BE2C (cell line): ENCODE results near the gene PSG7. TPM values are rescaled to one million over a fixed set of nuclear protein-coding genes. Genes with fewer than 3 reads are reported as not detected.
"Not testable (repeated sequence)": the region's sequence is repeated elsewhere in the genome, so short reads cannot be mapped to it uniquely, and the experiment has no call there.

Experiments used
- DNase-seq: peaks from one replicate; pipeline ENCODE4 v3.0.0-alpha.2; 2020
- H3K27me3 ChIP-seq: fragments of 250-450 bp; sonication (Bioruptor Pico); 2 replicates; pipeline ENCODE4 v1.5.1; 2020; ENCODE audit warnings: mild to moderate bottlenecking
- H3K36me3 ChIP-seq: fragments of 250-450 bp; sonication (Bioruptor Pico); 2 replicates; pipeline ENCODE4 v1.5.1; 2020; ENCODE audit warnings: mild to moderate bottlenecking
- H3K4me1 ChIP-seq: fragments of 250-450 bp; sonication (Bioruptor Pico); 2 replicates; pipeline ENCODE4 v1.5.1; 2020
- H3K4me3 ChIP-seq: 2 replicates; pipeline ENCODE4 v1.5.1; 2011; ENCODE audit warnings: low read depth, low read length
- H3K9me3 ChIP-seq: fragments of 250-450 bp; sonication (Bioruptor Pico); 2 replicates; pipeline ENCODE4 v1.5.1; 2020
- CTCF ChIP-seq: IDR thresholded peaks from 2 replicates; pipeline ENCODE4 v1.5.1; 2012; ENCODE audit warnings: mild to moderate bottlenecking, low read depth, low read length
- polyA plus RNA-seq: library from polyadenylated mRNA; unstranded; fragments of >200 nt; gene quantifications from one replicate; pipeline ENCODE4 v1.2.1, GENCODE V29; 2012; ENCODE audit warnings: low read depth, missing spikeins; ENCODE audit not compliant: insufficient read length, insufficient read depth

The PSG7 gene
- not detected for polyA plus RNA-seq

- H3K27me3 ChIP-seq, H3K4me3 ChIP-seq, H3K4me1 ChIP-seq, H3K9me3 ChIP-seq, DNase-seq, H3K36me3 ChIP-seq: not testable (repeated sequence)
Measured at GRCh38 chr19:42937107-42937506, at the start of gene PSG7. TSS of gene PSG7 (minus strand) at chr19:42937207. CDS start at chr19:42937076, 131 bp downstream.

DNA sequence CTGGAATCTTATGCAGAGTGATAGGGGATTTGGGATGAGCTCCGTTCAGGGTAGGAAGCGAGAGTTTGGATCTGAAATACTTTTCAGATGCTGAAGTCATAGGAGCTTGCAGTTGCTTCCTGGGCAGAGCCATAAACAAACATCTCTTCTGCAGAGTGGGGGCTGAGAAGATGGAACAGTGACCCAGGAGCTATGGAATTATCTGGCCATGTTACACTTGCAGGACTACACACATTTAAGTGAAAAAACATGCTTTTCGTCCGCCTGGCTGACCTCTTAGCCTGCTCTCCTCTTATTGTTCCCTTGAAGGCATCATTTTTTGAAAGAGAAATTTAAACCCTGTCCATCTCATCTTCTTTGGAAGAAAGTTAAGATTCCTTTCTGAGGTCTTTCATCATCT lies 48.6 kb upstream of the PSG7 start:
- H3K36me3 ChIP-seq = no peaks in the 10 kb centered on the region
- TF ChIP-seq CTCF = no peak
- no peak overlapping the region for H3K4me3 ChIP-seq
- H3K9me3 ChIP-seq = no peaks in the 10 kb centered on the region
- no peaks in the 10 kb centered on the region for H3K27me3 ChIP-seq
- H3K4me1 ChIP-seq = no peaks in the 10 kb centered on the region
- no peak for DNase-seq

- not testable (repeated sequence) for H3K27me3 ChIP-seq
Measured at GRCh38 chr19:42982111-42982510, 45.1 kb upstream of the PSG7 start.

GRCh38 chr19:42971451-42971850 lies 34.4 kb upstream of the PSG7 start:
- not testable (repeated sequence) for H3K27me3 ChIP-seq, H3K4me3 ChIP-seq, H3K4me1 ChIP-seq, DNase-seq, H3K9me3 ChIP-seq, H3K36me3 ChIP-seq

More at GRCh38 chr19:42982111-42982510, 45.1 kb upstream of the PSG7 start:
- H3K4me3 ChIP-seq, H3K9me3 ChIP-seq, H3K36me3 ChIP-seq, H3K4me1 ChIP-seq, DNase-seq: not testable (repeated sequence)

- no peak for DNase-seq
- H3K4me3 ChIP-seq = no peak overlapping the region
- no peaks in the 10 kb centered on the region for H3K9me3 ChIP-seq
- H3K27me3 ChIP-seq = no peaks in the 10 kb centered on the region
- TF ChIP-seq CTCF = no peak
- no peaks in the 10 kb centered on the region for H3K36me3 ChIP-seq
- no peaks in the 10 kb centered on the region for H3K4me1 ChIP-seq
Measured at GRCh38 chr19:42965176-42965575, 28.2 kb upstream of the PSG7 start.

DNA sequence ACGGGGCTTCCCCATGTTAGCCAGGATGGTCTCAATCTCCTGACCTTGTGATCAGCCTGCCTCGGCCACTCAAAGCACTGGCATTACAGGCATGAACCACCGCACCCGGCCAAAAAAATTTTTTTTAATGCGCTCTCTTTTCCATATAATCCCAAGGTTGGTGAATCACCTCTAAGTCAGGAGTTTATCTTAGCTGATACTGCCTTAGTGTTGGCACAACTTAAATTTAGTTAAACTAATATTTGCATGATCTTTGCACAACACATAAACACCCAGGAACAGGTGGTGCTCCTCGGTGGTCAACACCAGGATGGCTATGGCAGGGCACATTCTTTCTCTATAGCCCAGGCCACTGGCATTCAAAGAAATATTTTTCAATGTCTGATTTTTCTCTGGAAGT lies 24.1 kb upstream of the PSG7 start:
- H3K36me3 ChIP-seq = no peaks in the 10 kb centered on the region
- H3K4me1 ChIP-seq = no peaks in the 10 kb centered on the region
- TF ChIP-seq CTCF = no peak
- H3K9me3 ChIP-seq = no peaks in the 10 kb centered on the region
- no peak for DNase-seq
- no peak overlapping the region for H3K4me3 ChIP-seq
- H3K27me3 ChIP-seq = no peaks in the 10 kb centered on the region

- not testable (repeated sequence) for H3K4me3 ChIP-seq, DNase-seq, H3K4me1 ChIP-seq, H3K27me3 ChIP-seq, H3K36me3 ChIP-seq, H3K9me3 ChIP-seq
Measured at GRCh38 chr19:42952126-42952525, 15.1 kb upstream of the PSG7 start.

DNA sequence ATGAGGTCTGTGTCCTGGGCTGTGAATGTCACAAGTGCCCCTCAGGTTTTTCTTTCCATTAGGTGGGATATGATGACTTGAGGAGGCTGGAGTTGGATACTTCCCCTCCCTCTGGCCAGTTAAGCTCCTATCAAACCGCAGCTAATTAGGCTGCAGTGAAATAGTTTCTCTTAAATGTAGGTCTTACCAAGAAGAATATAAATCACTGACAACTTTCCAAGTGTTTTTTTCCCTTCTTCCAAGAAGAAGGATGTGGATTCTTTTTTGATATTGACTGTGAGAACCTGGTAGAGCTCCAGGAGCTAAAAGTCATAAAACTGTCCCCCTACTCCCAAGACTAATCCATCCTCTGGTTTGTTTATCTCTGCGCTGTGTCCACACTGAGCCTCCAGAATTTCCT lies 14.5 kb upstream of the PSG7 start:
- not testable (repeated sequence) for H3K9me3 ChIP-seq, DNase-seq, H3K27me3 ChIP-seq, H3K4me1 ChIP-seq, H3K36me3 ChIP-seq, H3K4me3 ChIP-seq

GRCh38 chr19:42942187-42942789 lies 5.3 kb upstream of the PSG7 start:
- peak; percentile 43 for TF ChIP-seq CTCF
- no peak for DNase-seq
- Histone ChIP-seq H3K36me3 (no peaks in the 10 kb centered on the region), H3K4me1 (no peaks in the 10 kb centered on the region), H3K9me3 (no peaks in the 10 kb centered on the region), H3K27me3 (no peaks in the 10 kb centered on the region), H3K4me3 (no peak overlapping the region)

GRCh38 chr19:42934726-42935125 lies 2.3 kb downstream of the PSG7 start:
- DNase-seq, H3K4me1 ChIP-seq, H3K4me3 ChIP-seq, H3K36me3 ChIP-seq, H3K27me3 ChIP-seq, H3K9me3 ChIP-seq: not testable (repeated sequence)

GRCh38 chr19:42934183-42934582 lies 2.8 kb downstream of the PSG7 start:
- not testable (repeated sequence) for H3K4me3 ChIP-seq, H3K9me3 ChIP-seq, H3K4me1 ChIP-seq, H3K36me3 ChIP-seq, DNase-seq, H3K27me3 ChIP-seq

GRCh38 chr19:42933412-42933811 lies 3.6 kb downstream of the PSG7 start:
- DNase-seq, H3K9me3 ChIP-seq, H3K4me1 ChIP-seq, H3K27me3 ChIP-seq, H3K4me3 ChIP-seq, H3K36me3 ChIP-seq: not testable (repeated sequence)
